HG03103 (cell line): ENCODE data around the gene TIRAP.

Experiments used
- ATAC-seq: cut with Tn5 transposase; IDR thresholded peaks from one replicate; pipeline ENCODE4 v1.9.1; 2021; ENCODE audit warnings: low read depth; ENCODE audit not compliant: unreplicated experiment

The TIRAP gene

GRCh38 chr11:126339073-126339862 lies 56.4 kb downstream of the TIRAP start:
- no peak for ATAC-seq

GRCh38 chr11:126339863-126340434 lies 57.1 kb downstream of the TIRAP start:
- no peak for ATAC-seq

- ATAC-seq, result no peak
Observed at GRCh38 chr11:126340960-126341606, 58.2 kb downstream of the TIRAP start.

GRCh38 chr11:126341760-126342161 lies 58.9 kb downstream of the TIRAP start:
- ATAC-seq, result no peak

- ATAC-seq, result no peak
Observed at GRCh38 chr11:126343051-126343450, 60.2 kb downstream of the TIRAP start.
